Sigmoid colon (tissue), 7 donors: Measurements from ENCODE around the gene SLC30A9. TPM values are rescaled to one million over a fixed set of nuclear protein-coding genes. Genes with fewer than 3 reads are reported as not detected.

Source experiments
- DNase-seq: peaks from one replicate; pipeline ENCODE4 v3.0.0-alpha.2; 2019
- H3K27ac ChIP-seq, 4 donors: fragments of 200-600 bp; sonication (generic); one replicate each; pipeline ENCODE4 v1.5.1; 2016 to 2019; ENCODE audit warnings: mild to moderate bottlenecking in 1 of 4
- H3K27me3 ChIP-seq, 3 donors: fragments of 200-600 bp; sonication (generic); one replicate each; pipeline ENCODE4 v1.5.1; 2019; ENCODE audit warnings: mild to moderate bottlenecking in 1 of 3
- H3K36me3 ChIP-seq, 4 donors: fragments of 200-600 bp; sonication (generic); one replicate each; pipeline ENCODE4 v1.5.1; 2016 to 2019
- H3K4me1 ChIP-seq, 4 donors: fragments of 200-600 bp; sonication (generic); one replicate each; pipeline ENCODE4 v1.5.1; 2017 to 2019
- H3K4me3 ChIP-seq, 4 donors: fragments of 200-600 bp; sonication (generic); one replicate each; pipeline ENCODE4 v1.5.1; 2017 to 2019; ENCODE audit warnings: mild to moderate bottlenecking in 2 of 4, moderate library complexity in 1 of 4
- H3K9me3 ChIP-seq, 4 donors: fragments of 200-600 bp in 3 of 4; sonication (generic) in 3 of 4; one replicate each; pipeline versions ENCODE4 v1.5.1 to v1.6.1; 2013 to 2019
- EP300 ChIP-seq, 4 donors: sonication (generic); formaldehyde crosslinking; IDR thresholded peaks; one replicate each; pipeline ENCODE4 v1.6.1; 2017; ENCODE audit warnings: antibody characterized with exemption in 4 of 4
- POLR2A ChIP-seq, 2 donors: fragments of 450-650 bp; IDR thresholded peaks; one replicate each; pipeline ENCODE4 v1.6.1; 2016; ENCODE audit warnings: antibody characterized with exemption in 2 of 2, mild to moderate bottlenecking in 2 of 2, moderate library complexity in 2 of 2
- POLR2AphosphoS5 ChIP-seq, 4 donors: sonication (generic); formaldehyde crosslinking; IDR thresholded peaks; one replicate each; pipeline ENCODE4 v1.6.1; 2017; ENCODE audit warnings: antibody characterized with exemption in 4 of 4
- whole genome bisulfite sequencing, 2 donors: extraction: QIAGEN DNeasy Blood & Tissue Kit; methylation state at CpG; one replicate each; pipeline ENCODE4 v1.1.7; 2013; 5-methylcytosine and 5-hydroxymethylcytosine counted together
- intact Hi-C: fragments of 100-400 bp; cut with DNase I; formaldehyde crosslinking; loops from one replicate; pipeline ENCODE4 v1.15.1; 2023
- polyA plus RNA-seq, 3 donors: library from polyadenylated mRNA; stranded (reverse); fragments of 200-250 nt; gene quantifications; one replicate each; pipeline ENCODE4 v1.2.3, GENCODE V29; 2013
- total RNA-seq, 4 donors: library from RNA; depleted of rRNA; stranded (reverse); fragments of >200 nt; gene quantifications; one replicate each; pipeline ENCODE4 v1.1.0, GENCODE V29; 2016
- TF ChIP-seq, protein P1 (sequence below), 4 experiments: fragments of 450-650 bp in 3 of 4; fragments of 200-600 bp in 1 of 4; IDR thresholded peaks; one replicate each; pipeline ENCODE4 v1.5.1; 2016 to 2019; ENCODE audit warnings: antibody characterized with exemption in 4 of 4, mild to moderate bottlenecking in 3 of 4, moderate library complexity in 2 of 4
- donor health status: healthy with polysubstance abuse.
- donor health status: Bipolar disorder and iron deficiency.
- donor health status: healthy.

Gene SLC30A9
- total and polyA plus RNA-seq, 7 donors: 27.2 to 43.5 (median 40.7) TPM

DNA sequence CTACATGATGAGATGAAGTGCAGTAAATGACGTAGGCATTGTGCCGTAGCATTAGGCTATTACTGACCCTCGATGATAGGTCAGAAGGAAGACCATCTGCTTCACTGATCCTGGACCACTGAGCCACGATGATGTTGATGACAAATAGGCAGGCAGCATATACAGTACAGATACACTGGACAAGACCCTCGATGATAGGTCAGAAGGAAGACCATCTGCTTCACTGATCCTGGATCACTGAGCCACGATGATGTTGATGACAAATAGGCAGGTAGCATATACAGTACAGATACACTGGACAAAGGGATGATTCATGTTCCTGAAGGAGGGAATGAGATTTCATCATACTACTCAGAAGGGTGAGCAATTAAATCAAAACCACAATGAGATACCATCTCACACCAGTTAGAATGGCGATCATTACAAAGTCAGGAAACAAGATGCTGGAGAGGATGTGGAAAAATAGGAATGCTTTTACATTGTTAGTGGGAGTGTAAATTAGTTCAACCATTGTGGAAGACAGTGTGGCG is 111.2 kb downstream of the SLC30A9 start:
- H3K27ac ChIP-seq: no peak overlapping the region
- WGBS, 2 donors: 93 to 94% methylated on average over 8 of the region's 8 CpGs
- intact Hi-C loops: no loop called here

DNA sequence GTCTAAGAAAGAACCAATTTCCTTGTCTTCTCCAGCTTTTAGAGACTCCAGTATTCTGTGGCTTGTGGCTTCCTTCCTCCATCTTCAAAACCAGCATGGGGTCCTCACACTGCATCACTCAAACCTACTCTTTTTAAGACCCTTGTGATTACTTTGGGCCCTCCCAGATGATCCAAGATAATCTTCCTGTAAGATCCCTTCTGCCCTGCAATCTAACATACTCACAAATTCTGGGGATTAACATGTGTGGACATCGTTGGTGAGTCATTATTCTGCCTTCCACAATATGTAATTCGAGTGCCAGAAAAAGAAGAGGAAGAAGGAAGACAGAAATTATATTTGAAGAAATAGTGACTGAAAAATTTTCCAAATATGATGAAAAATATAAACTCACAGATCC is 114.2 kb downstream of the SLC30A9 start:
- no peak for DNase-seq
- no peak overlapping the region for H3K4me3 ChIP-seq
- H3K27me3 ChIP-seq: no peaks in the 10 kb centered on the region
- no peak overlapping the region for H3K27ac ChIP-seq
- 51 to 54% methylated on average over 2 of the region's 2 CpGs for WGBS, 2 donors
- H3K9me3 ChIP-seq: no peaks in the 10 kb centered on the region
- no peaks in the 10 kb centered on the region for H3K36me3 ChIP-seq
- TF ChIP-seq EP300 (IDR thresholded peaks at IDR 0.05) (no peak), POLR2A (IDR thresholded peaks at IDR 0.05) (no peak), POLR2AphosphoS5 (IDR thresholded peaks at IDR 0.05) (no peak)
- TF ChIP-seq, protein P1, sequence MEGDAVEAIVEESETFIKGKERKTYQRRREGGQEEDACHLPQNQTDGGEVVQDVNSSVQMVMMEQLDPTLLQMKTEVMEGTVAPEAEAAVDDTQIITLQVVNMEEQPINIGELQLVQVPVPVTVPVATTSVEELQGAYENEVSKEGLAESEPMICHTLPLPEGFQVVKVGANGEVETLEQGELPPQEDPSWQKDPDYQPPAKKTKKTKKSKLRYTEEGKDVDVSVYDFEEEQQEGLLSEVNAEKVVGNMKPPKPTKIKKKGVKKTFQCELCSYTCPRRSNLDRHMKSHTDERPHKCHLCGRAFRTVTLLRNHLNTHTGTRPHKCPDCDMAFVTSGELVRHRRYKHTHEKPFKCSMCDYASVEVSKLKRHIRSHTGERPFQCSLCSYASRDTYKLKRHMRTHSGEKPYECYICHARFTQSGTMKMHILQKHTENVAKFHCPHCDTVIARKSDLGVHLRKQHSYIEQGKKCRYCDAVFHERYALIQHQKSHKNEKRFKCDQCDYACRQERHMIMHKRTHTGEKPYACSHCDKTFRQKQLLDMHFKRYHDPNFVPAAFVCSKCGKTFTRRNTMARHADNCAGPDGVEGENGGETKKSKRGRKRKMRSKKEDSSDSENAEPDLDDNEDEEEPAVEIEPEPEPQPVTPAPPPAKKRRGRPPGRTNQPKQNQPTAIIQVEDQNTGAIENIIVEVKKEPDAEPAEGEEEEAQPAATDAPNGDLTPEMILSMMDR (IDR thresholded peaks at IDR 0.05): no peak
- intact Hi-C loops: no loop called here
- H3K4me1 ChIP-seq: no peaks in the 10 kb centered on the region

More for the DNA sequence above, 111.2 kb downstream of the SLC30A9 start:
- no peak overlapping the region for H3K4me3 ChIP-seq
- H3K9me3 ChIP-seq: no peaks in the 10 kb centered on the region
- TF ChIP-seq, protein P1 (IDR thresholded peaks at IDR 0.05): no peak
- TF ChIP-seq EP300 (IDR thresholded peaks at IDR 0.05) (no peak), POLR2A (IDR thresholded peaks at IDR 0.05) (no peak), POLR2AphosphoS5 (IDR thresholded peaks at IDR 0.05) (no peak)
- no peaks in the 10 kb centered on the region for H3K27me3 ChIP-seq
- no peak for DNase-seq
- no peaks in the 10 kb centered on the region for H3K4me1 ChIP-seq
- no peaks in the 10 kb centered on the region for H3K36me3 ChIP-seq

DNA sequence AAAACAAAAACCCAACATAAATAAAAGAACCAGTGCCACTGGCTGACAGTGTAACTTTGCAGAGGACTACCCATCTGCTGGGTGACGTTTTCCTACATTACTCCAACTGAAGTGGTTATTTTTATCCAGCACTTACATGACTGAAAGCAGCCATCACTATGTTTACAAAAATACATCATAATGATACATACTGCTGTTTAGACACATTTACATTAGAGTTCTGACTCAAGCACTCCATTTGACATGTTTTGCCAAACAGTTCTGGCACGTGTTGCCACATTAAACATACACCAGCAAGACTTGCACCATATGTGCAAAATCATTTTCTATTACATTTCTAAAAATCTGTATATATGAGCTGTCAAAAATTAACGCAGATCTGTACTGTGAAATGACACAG is 122.5 kb downstream of the SLC30A9 start:
- no peak for DNase-seq
- Histone ChIP-seq H3K36me3 (no peaks in the 10 kb centered on the region), H3K4me1 (no peaks in the 10 kb centered on the region), H3K9me3 (no peaks in the 10 kb centered on the region), H3K4me3 (no peak overlapping the region), H3K27ac (no peak overlapping the region), H3K27me3 (no peaks in the 10 kb centered on the region)
- 65 to 67% methylated on average over 3 of the region's 3 CpGs for WGBS, 2 donors
- TF ChIP-seq POLR2AphosphoS5 (IDR thresholded peaks at IDR 0.05) (no peak), EP300 (IDR thresholded peaks at IDR 0.05) (no peak), POLR2A (IDR thresholded peaks at IDR 0.05) (no peak)
- TF ChIP-seq, protein P1 (IDR thresholded peaks at IDR 0.05): no peak
- intact Hi-C loops: no loop called here

DNA sequence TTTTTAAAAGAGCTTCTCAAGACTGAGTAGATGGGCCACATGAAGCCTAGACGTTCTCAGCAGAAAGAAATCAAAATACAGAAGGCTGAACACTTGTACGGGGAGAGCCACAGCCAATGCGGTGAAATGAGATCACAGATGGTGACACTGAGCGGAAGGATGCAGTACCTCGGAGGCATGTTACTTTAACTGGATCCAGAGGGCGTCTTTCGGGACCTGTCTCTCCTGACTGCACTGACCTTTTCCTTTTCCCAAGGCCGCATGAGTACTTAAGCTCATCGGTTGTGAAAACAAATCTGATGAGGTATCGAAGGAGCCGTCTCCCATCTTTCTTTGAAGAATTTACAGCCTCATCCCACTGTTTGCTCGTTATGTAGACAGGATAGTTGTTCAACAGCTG is 129.6 kb downstream of the SLC30A9 start:
- Histone ChIP-seq H3K4me1 (no peaks in the 10 kb centered on the region), H3K9me3 (no peaks in the 10 kb centered on the region), H3K27ac (no peak overlapping the region), H3K27me3 (no peaks in the 10 kb centered on the region), H3K4me3 (no peak overlapping the region), H3K36me3 (no peaks in the 10 kb centered on the region)
- 44 to 76% methylated on average over 12 of the region's 12 CpGs for WGBS, 2 donors
- no peak for DNase-seq
- intact Hi-C loops: no loop called here
- TF ChIP-seq POLR2A (IDR thresholded peaks at IDR 0.05) (no peak), POLR2AphosphoS5 (IDR thresholded peaks at IDR 0.05) (no peak)

DNA sequence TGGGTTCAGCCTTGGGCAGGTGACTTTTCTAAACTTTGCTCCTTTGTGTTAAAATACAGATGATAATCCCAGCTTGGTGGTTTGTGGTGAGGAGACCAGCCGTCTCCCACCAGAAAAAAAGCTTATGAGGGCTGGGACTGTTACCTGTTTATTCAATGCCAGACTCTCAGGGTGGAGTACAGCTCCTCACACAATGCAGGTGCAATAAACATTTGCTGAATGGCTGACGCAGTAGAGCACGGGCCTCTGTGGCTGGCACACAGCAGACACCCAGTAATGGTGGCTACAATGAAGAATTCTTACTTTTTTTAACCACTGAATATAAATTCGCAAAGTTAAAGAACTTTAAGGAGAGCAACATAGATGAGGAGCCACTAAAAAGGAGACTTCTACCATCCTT is 131.9 kb downstream of the SLC30A9 start:
- WGBS, 2 donors: 35 to 77% methylated on average over 4 of the region's 4 CpGs
- Histone ChIP-seq H3K4me1 (no peaks in the 10 kb centered on the region), H3K36me3 (no peaks in the 10 kb centered on the region), H3K27me3 (no peaks in the 10 kb centered on the region), H3K4me3 (no peak overlapping the region), H3K9me3 (no peaks in the 10 kb centered on the region), H3K27ac (no peak overlapping the region)
- TF ChIP-seq, protein P1 (IDR thresholded peaks at IDR 0.05): no peak
- TF ChIP-seq POLR2AphosphoS5 (IDR thresholded peaks at IDR 0.05): no peak
- no peak for TF ChIP-seq POLR2A (IDR thresholded peaks at IDR 0.05)
- no peak for TF ChIP-seq EP300 (IDR thresholded peaks at IDR 0.05)
- no peak for DNase-seq
- intact Hi-C loops: no loop called here
